Panc1 (cell line): ENCODE data around the gene RNF144A. TPM values are rescaled to one million over a fixed set of nuclear protein-coding genes. Genes with fewer than 3 reads are reported as not detected.

Experiments used
- ATAC-seq: fragments of 200-7000 bp; cut with Tn5 transposase; 2 replicates; pipeline ENCODE4 v1.9.1; 2020; ENCODE audit warnings: mild to moderate bottlenecking, moderate library complexity
- BruUV-seq: library from RNA; stranded (reverse); fragments of 400-500 nt; replicated peaks from 2 replicates; lab custom pipeline; 2021; lab: Mats Ljungman, UMichigan
- CTCF ChIA-PET: fragments of 300-600 bp; sonication (Branson Sonifier 250); formaldehyde crosslinking; loops from one replicate; lab custom pipeline; 2022; ENCODE audit warnings: antibody characterized with exemption; lab: Charles Lee
- POLR2A ChIA-PET: fragments of 300-600 bp; sonication (Branson Sonifier 250); formaldehyde crosslinking; loops from one replicate; lab custom pipeline; 2022; ENCODE audit warnings: antibody characterized with exemption; lab: Charles Lee
- DNase-seq: peaks from one replicate; pipeline ENCODE4 v3.0.0-alpha.2; 2010; ENCODE audit warnings: low read depth, low spot score
- H3K27ac ChIP-seq: 2 replicates; pipeline ENCODE4 v1.5.1; 2011; ENCODE audit warnings: mild to moderate bottlenecking, low read length, inconsistent platforms
- H3K27me3 ChIP-seq: fragments of 200-500 bp; sonication (Bioruptor generic); 2 replicates; pipeline ENCODE4 v1.6.0; 2014; ENCODE audit warnings: low read length, inconsistent platforms; ENCODE audit not compliant: control insufficient read depth, insufficient read depth
- H3K36me3 ChIP-seq: fragments of 200-500 bp; sonication (Bioruptor generic); 2 replicates; pipeline ENCODE4 v1.5.1; 2014; ENCODE audit warnings: inconsistent platforms, mild to moderate bottlenecking, low read length, moderate library complexity; ENCODE audit not compliant: control insufficient read depth, insufficient read depth
- H3K4me1 ChIP-seq: 2 replicates; pipeline ENCODE4 v1.5.1; 2011; ENCODE audit warnings: inconsistent platforms, mild to moderate bottlenecking, low read length, moderate library complexity; ENCODE audit not compliant: control insufficient read depth, insufficient read depth
- H3K4me3 ChIP-seq, 2 experiments: 2 replicates each; pipeline ENCODE4 v1.5.1; 2011 to 2012; ENCODE audit warnings: low read depth in 2 of 2, low read length in 2 of 2, mild to moderate bottlenecking in 2 of 2, inconsistent platforms in 1 of 2, moderate library complexity in 1 of 2
- H3K9me3 ChIP-seq: fragments of 200-500 bp; sonication (Bioruptor generic); 2 replicates; pipeline ENCODE4 v1.5.1; 2014; ENCODE audit warnings: low read depth, mild to moderate bottlenecking, inconsistent platforms, low read length, moderate library complexity; ENCODE audit not compliant: control insufficient read depth, insufficient read depth
- POLR2AphosphoS5 ChIP-seq: IDR thresholded peaks from 2 replicates; pipeline ENCODE4 v1.6.1; 2012; ENCODE audit warnings: mild to moderate bottlenecking, low read depth, low read length, moderate library complexity
- SIN3A ChIP-seq: IDR thresholded peaks from 2 replicates; pipeline ENCODE4 v1.6.1; 2012; ENCODE audit warnings: low read depth, mild to moderate bottlenecking, low read length, moderate library complexity, borderline replicate concordance; ENCODE audit not compliant: insufficient read depth
- TCF7L2 ChIP-seq: IDR thresholded peaks from 2 replicates; pipeline ENCODE4 v1.6.1; 2011; ENCODE audit warnings: mild to moderate bottlenecking, low read depth, low read length, inconsistent platforms
- in situ Hi-C: cut with HindIII; loops from 2 replicates; pipeline ENCODE4 v1.10.0; 2016; ENCODE audit warnings: low sequenced_read_pairs, low pct_unique_long_range_greater_than_20kb
- intact Hi-C: fragments of 100-400 bp; cut with micrococcal nuclease; formaldehyde crosslinking; loops from one replicate; pipeline ENCODE4 v1.10.0; 2022; ENCODE audit not compliant: unreplicated experiment
- total RNA-seq: library from RNA; stranded (reverse); gene quantifications from one replicate; pipeline ENCODE4 v1.2.1, GENCODE V29; 2021; ENCODE audit not compliant: unreplicated experiment
- TF ChIP-seq, protein P1 (sequence below): fragments of 450-650 bp; IDR thresholded peaks from 2 replicates; pipeline ENCODE4 v1.5.1; 2017; ENCODE audit warnings: mild to moderate bottlenecking
- TF ChIP-seq, protein P2 (sequence below), 2 experiments: IDR thresholded peaks; 2 replicates each; pipeline ENCODE4 v1.6.1; 2011 to 2012; ENCODE audit warnings: low read depth in 2 of 2, control low read depth in 1 of 2, low read length in 1 of 2, mild to moderate bottlenecking in 1 of 2, moderate library complexity in 1 of 2; ENCODE audit not compliant: insufficient read depth in 1 of 2

RNF144A gene
- total RNA-seq, 1 experiment from 2014 or later = 5.4 TPM

DNA sequence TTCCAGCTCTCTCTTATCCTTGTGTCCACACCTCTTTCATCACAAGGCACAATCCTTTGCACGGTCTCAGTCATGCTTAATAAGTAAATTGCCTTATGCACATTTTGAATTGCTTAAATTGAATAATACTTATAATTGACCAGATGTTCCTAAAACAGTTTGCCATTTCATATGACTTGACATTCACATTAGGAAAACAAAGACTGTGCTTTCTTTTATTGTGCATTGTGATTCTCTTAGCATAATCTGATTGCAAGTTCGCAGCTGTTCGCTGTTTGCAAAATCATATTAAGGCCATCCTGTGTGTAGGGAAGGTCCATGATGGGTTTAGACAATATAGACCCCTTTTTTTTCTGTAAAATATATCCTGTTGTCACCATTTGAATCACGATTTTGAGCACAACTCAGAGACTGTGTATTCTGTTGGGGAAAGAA is 75.6 kb downstream of the RNF144A start:
- TF ChIP-seq POLR2AphosphoS5 (no peak), TCF7L2 (no peak)
- Histone ChIP-seq H3K4me1 (no peaks in the 10 kb centered on the region), H3K9me3 (no peaks in the 10 kb centered on the region), H3K27ac (no peak overlapping the region), H3K27me3 (no peaks in the 10 kb centered on the region), H3K36me3 (no peaks in the 10 kb centered on the region), H3K4me3 (no peak overlapping the region)
- CTCF ChIA-PET = no interaction called here
- ATAC-seq (no peak), DNase-seq (no peak)
- no TSS peak for BruUV-seq
- intact Hi-C loops (no loop called here), in situ Hi-C loops (no loop called here)
- POLR2A ChIA-PET = no interaction called here

DNA sequence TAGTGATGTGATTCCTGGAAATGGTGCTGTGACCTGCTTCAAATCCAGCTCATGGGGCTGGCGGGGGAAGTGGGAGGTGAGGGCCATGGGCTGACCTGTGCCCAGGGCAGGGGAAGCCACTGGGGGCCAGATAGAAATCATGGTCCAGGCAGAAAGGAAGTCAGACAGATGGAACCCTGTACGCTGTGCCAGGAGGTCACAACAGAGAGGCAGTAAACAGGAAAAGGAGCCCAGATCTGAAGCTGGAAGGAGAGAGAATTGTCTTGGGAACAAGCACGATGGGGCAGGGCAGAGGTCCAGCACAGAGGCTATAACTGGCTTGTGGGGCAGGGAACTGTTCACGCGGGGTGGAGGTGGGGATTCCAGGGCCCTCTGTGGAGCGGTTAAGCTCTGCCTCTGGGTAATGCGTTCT is 76.0 kb downstream of the RNF144A start:
- Histone ChIP-seq H3K36me3 (no peaks in the 10 kb centered on the region), H3K27ac (no peak overlapping the region), H3K9me3 (no peaks in the 10 kb centered on the region), H3K4me1 (no peaks in the 10 kb centered on the region), H3K27me3 (no peaks in the 10 kb centered on the region), H3K4me3 (no peak overlapping the region)
- BruUV-seq = no TSS peak
- intact Hi-C loops = no loop called here
- in situ Hi-C loops = no loop called here
- TF ChIP-seq SIN3A (no peak), POLR2AphosphoS5 (no peak), TCF7L2 (no peak)
- TF ChIP-seq, protein P1, sequence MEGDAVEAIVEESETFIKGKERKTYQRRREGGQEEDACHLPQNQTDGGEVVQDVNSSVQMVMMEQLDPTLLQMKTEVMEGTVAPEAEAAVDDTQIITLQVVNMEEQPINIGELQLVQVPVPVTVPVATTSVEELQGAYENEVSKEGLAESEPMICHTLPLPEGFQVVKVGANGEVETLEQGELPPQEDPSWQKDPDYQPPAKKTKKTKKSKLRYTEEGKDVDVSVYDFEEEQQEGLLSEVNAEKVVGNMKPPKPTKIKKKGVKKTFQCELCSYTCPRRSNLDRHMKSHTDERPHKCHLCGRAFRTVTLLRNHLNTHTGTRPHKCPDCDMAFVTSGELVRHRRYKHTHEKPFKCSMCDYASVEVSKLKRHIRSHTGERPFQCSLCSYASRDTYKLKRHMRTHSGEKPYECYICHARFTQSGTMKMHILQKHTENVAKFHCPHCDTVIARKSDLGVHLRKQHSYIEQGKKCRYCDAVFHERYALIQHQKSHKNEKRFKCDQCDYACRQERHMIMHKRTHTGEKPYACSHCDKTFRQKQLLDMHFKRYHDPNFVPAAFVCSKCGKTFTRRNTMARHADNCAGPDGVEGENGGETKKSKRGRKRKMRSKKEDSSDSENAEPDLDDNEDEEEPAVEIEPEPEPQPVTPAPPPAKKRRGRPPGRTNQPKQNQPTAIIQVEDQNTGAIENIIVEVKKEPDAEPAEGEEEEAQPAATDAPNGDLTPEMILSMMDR = no peak
- TF ChIP-seq, protein P2, sequence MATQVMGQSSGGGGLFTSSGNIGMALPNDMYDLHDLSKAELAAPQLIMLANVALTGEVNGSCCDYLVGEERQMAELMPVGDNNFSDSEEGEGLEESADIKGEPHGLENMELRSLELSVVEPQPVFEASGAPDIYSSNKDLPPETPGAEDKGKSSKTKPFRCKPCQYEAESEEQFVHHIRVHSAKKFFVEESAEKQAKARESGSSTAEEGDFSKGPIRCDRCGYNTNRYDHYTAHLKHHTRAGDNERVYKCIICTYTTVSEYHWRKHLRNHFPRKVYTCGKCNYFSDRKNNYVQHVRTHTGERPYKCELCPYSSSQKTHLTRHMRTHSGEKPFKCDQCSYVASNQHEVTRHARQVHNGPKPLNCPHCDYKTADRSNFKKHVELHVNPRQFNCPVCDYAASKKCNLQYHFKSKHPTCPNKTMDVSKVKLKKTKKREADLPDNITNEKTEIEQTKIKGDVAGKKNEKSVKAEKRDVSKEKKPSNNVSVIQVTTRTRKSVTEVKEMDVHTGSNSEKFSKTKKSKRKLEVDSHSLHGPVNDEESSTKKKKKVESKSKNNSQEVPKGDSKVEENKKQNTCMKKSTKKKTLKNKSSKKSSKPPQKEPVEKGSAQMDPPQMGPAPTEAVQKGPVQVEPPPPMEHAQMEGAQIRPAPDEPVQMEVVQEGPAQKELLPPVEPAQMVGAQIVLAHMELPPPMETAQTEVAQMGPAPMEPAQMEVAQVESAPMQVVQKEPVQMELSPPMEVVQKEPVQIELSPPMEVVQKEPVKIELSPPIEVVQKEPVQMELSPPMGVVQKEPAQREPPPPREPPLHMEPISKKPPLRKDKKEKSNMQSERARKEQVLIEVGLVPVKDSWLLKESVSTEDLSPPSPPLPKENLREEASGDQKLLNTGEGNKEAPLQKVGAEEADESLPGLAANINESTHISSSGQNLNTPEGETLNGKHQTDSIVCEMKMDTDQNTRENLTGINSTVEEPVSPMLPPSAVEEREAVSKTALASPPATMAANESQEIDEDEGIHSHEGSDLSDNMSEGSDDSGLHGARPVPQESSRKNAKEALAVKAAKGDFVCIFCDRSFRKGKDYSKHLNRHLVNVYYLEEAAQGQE (IDR thresholded peaks at IDR 0.05; ENCODE audit: insufficient read depth in 1 of 2, low read depth in 2 of 2, low read length in 1 of 2) = no peak
- ChIA-PET POLR2A (no interaction called here), CTCF (no interaction called here)
- ATAC-seq = no peak
- DNase-seq = no peak

DNA sequence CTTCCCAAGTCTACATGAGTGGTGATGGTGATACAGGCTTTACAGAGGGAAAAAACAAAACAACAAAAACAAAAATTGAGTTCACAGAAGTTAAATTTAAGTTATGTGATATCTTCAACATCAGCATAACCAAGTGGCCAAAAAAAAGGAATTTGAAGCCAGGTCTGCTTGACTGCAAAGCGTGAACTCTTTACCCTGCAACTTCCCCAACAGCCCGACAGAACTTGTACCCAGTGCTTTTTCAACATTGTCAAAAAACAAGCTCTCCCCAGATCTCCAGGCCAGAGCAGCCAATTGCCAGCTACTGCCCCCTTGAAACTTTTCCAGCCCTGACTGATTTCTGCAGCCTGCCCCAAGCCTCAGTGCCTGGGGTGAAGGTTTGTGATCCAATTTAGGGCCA is 76.7 kb downstream of the RNF144A start:
- H3K4me1 ChIP-seq = no peaks in the 10 kb centered on the region
- ChIA-PET POLR2A (no interaction called here), CTCF (no interaction called here)
- no peak overlapping the region for H3K4me3 ChIP-seq
- no TSS peak for BruUV-seq
- no peaks in the 10 kb centered on the region for H3K36me3 ChIP-seq
- intact Hi-C loops (no loop called here), in situ Hi-C loops (no loop called here)
- no peaks in the 10 kb centered on the region for H3K27me3 ChIP-seq
- TF ChIP-seq SIN3A (no peak), TCF7L2 (no peak), POLR2AphosphoS5 (no peak)
- TF ChIP-seq, protein P2 (IDR thresholded peaks at IDR 0.05; ENCODE audit: insufficient read depth in 1 of 2, low read depth in 2 of 2, low read length in 1 of 2) = no peak
- TF ChIP-seq, protein P1 = no peak
- H3K27ac ChIP-seq = no peak overlapping the region
- ATAC-seq (no peak), DNase-seq (no peak)
- H3K9me3 ChIP-seq = no peaks in the 10 kb centered on the region
